GM18873 (cell line): Measurements from ENCODE around the gene SHISA9.

Experiments used
- ATAC-seq: cut with Tn5 transposase; IDR thresholded peaks from one replicate; pipeline ENCODE4 v1.9.1; 2021; ENCODE audit warnings: mild to moderate bottlenecking, moderate library complexity, moderate number of reproducible peaks; ENCODE audit not compliant: unreplicated experiment, low FRiP score

SHISA9 gene

DNA sequence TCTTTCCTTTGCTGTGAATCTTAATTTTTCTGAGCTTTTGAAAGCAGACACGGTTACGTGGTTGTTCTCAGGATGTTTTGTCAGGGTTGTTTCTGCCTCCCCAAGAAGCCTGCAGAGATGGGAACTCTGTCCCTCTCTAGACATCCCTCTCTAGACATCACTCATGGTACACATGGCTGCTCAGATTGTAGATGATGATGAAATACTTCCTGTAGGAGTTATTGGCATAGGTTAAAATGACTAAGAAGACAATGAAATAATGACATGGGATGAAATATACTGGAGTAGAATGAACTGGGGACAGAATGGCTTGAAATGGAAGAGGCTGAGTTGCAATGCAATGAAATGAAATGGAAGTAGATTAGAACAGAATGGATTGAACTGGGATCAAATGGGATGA is 253.4 kb downstream of the SHISA9 start:
- ATAC-seq: no peak

GRCh38 chr16:13155377-13155776 is 254.0 kb downstream of the SHISA9 start:
- ATAC-seq: no peak

DNA sequence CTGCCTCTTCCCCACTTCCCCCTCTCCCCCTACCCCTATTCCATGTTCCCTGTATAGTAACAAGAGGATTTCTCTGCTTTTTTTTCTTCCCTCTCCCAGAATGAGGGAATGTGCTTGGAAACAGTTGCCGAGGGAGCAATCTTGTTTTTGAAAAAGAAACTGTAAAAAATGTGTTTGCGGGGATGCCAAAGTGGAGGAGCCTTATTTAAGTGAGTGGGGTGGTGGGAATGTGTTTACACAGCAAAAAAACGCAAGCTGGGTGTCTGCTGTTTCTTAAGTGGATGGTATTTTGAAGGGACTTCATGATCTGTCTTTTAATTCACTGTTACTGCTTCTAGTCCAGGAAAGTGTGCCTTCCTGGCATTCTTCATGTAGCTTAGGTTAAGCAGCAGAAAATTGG is 254.4 kb downstream of the SHISA9 start:
- ATAC-seq: no peak

DNA sequence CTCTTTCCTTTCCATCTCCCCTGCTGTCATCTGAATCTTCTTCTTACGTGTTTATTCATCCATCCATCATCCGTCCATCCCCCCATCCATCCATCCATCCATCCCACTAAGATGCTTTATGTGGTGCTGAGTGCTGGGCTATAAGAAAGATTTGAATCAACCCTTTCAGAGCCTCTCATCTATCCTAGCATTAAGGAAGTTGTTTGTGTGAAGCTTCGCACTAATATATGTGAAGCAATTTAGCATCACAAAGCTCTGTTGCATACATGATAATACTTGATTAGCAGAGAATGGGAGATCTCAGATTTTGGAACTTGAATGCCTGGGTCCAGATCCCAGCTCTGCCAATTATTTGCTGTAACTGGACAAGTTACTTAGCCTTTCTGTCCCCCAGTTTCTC is 255.7 kb downstream of the SHISA9 start:
- no peak for ATAC-seq

- no peak for ATAC-seq
Observed at GRCh38 chr16:13158427-13158826, 257.0 kb downstream of the SHISA9 start.

DNA sequence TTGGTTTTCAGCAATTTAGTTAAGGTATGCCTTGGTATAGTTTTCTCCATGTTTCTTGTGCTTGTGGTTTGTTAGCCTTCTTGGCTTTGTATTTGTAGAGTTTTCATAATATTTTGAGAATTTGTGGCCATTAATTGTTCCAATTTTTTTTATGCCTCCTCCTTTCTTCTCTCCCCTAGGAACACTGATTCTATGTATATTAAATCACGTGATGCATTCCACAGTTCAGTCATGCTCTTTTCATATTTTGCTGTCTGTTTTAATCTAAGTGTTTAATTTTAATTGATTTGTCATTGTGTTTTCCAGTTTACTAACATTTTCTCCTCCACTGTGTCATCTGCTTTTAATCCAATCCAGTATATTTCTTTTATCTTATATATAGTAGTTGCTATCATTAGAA is 263.6 kb downstream of the SHISA9 start:
- no peak for ATAC-seq

DNA sequence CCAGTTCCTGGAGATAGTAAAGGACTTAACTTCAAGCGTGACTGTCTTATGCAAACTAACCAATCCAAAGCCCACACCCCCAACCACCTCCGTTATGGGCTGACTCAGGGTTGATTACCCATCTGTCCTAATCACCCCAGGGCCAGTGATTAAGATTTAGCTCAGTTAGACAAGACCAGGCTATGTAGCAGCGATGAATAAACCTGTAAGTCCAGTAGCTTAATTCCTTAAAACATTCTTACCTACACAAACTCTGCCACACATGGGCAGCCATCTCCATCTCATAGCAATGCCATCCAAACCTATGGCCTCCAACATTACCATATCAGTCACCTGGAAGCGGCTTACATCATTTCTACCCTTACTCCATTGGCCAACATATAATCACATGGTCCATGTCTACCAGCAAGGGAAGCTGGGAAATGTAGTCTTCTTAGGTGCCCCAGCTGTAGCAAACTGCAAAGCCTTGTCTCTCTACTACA is 266.7 kb downstream of the SHISA9 start:
- no peak for ATAC-seq

GRCh38 chr16:13171313-13171712 is 269.9 kb downstream of the SHISA9 start:
- no peak for ATAC-seq

DNA sequence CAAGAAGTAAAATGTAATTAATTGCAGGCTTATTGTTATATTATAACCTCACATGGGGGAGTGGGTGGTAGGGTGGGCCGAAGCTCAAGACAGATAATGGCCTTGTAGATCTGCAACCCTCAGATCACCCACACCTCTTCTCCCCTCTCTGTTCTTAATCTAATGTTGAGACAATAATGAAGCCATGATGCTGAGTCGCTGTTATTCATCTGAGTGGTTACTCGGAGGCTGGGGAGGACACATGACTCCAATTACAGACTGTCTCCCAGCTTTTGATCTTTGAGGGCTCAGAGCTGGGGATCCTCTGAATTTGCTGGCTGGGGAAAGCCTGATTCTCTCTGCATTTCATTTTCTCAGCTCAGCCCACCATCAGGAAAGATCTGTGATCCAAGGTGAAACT is 275.3 kb downstream of the SHISA9 start:
- ATAC-seq: no peak

DNA sequence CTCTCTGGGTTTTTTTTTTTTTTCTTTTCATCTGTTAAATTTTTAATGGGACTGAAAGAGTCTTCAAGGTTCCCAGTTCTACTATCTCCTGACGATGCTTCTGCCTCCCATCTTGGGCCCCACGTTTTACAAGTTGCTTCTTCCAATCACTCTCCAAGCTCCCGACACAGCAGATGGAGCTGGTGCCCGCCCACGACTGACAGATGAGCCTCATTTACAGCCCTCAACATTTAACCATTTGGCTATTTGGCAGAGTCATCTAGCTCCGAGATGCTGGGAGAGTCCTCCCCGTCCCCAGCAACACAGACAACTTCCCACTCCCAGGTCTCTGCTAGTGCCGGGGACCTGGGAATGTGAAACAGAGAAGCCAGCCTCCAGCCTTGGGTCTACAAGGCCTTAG is 276.9 kb downstream of the SHISA9 start:
- no peak for ATAC-seq

GRCh38 chr16:13181432-13181831 is 280.0 kb downstream of the SHISA9 start:
- ATAC-seq: no peak

DNA sequence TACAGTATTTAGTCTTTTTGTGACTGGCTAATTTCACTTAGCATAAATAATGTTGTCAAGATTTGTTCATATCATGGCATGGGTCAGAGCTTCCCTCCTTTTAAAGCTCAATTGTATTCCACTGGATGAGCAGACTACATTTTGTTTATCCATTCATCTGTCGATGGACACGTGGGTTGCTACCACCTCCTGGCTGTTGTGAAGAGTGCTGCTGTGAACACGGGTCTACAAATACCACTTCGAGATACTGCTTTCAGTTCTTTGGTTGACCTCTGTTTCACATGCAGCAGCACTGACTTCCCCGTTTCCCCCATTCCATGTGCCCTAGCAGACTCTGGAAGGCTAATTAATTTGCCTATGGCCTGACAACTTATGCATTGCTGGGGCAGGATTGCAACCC is 285.4 kb downstream of the SHISA9 start:
- no peak for ATAC-seq

DNA sequence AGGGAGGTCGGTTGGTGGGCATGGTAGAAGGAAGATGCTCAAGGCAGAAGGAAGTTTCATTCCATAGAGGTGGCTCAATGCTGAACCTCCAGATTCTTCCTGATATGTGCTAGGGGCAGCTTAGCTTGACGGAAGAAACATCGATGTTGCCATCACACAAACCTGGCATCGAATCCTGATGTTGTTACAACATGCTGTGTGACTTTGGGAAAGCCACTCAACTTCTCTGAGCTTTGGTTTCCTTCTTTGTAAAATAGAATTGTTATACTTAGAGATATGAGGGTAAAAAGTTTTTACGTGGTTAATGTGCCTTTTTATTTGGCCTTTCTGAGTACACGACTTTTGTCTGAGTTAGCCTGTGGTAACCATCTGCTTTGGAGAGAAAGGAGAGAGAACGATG is 287.9 kb downstream of the SHISA9 start:
- ATAC-seq: no peak

DNA sequence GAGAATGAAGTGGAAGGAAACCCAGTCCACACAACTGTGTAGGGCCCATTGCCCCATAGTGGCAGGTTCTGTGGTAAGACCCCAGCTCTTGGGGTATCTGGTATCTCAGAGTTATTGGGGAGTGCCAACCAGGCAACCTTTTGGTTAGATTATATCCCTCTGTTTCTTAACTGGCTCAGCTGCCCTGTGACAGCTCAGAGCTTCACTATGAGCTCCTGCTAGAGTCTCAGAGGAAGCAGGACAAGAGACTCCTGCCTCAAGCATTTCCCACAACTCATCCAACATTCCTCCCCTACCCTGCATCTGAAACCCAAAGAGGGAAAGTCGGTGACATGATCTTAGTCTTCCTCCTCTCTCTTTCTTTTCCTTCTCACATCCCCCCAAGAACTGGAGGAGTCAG is 292.3 kb downstream of the SHISA9 start:
- ATAC-seq: no peak

- ATAC-seq: no peak
Observed at GRCh38 chr16:13194766-13195165, 293.4 kb downstream of the SHISA9 start.

GRCh38 chr16:13203725-13204124 is 302.3 kb downstream of the SHISA9 start:
- ATAC-seq: no peak

DNA sequence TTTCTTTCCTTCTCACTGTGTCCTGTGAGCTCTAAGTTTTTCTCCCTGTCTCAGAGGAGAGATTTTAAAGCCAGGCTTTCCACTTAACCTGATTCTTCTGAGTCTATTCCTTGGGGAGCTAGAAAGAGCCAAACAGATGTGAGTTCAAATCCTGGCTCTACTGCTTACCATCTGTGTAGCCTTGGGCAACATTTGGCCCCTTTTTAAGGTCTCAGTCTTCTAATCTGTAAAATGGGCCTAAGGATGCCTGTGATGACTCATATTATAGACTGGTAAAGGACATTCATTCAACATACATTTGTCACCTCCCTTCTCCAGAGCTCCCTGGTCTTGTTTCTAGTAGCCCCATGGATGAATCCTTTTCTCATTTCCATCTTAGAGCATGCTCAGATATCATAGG is 304.0 kb downstream of the SHISA9 start:
- no peak for ATAC-seq

DNA sequence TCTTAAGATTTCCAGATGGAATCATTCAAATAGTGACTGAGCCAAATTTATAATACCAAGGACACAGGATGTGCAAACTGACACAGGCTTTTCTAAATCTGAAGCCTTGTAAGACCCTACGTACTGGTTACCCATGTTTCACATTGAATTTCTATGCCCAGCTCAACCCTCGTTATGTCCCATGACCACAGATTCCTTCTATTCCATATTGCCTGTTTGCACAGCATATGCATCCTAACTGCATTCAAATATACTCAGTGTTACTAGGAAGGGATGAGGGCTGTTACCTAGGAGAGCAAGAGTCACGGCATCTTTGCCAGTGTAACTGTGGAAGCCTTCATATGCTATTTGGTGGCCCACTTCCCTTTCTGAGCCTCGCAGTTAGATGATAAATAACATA is 305.2 kb downstream of the SHISA9 start:
- ATAC-seq: no peak

GRCh38 chr16:13207151-13207550 is 305.8 kb downstream of the SHISA9 start:
- ATAC-seq: no peak

- ATAC-seq: no peak
Observed at GRCh38 chr16:13223666-13224065, 322.3 kb downstream of the SHISA9 start.

DNA sequence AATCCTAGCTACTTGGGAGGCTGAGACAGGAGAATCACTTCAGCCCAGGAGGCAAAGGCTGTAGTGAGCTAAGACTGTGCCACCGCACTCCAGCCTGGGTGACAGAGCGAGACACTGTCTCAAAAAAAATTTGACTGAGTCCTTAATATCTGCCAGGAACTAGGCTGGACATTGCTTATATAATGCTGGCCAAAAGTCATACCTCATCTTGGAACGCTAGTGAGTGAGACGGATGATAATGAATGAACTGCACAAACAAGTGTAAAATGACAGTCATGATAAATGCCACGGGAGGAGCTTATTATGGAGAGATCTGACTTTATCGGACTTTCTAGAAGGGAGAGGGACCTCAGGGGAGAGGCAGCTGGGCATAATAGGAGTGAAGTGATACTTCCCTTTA is 327.6 kb downstream of the SHISA9 start:
- no peak for ATAC-seq

- no peak for ATAC-seq
Observed at GRCh38 chr16:13231365-13231764, 330.0 kb downstream of the SHISA9 start.

DNA sequence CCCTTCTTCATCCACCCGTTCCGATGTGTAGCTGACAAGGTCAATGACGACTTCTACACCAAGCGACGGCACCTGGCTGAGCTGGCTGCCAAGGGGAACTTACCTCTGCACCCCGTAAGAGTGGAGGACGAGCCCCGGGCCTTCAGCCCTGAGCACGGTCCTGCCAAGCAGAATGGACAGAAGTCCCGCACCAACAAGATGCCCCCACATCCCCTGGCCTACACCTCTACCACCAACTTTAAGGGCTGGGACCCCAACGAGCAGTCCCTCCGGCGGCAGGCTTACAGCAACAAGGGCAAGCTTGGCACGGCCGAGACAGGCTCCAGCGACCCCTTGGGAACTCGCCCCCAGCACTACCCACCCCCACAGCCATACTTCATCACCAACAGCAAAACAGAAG is 333.6 kb downstream of the SHISA9 start:
- ATAC-seq: no peak
